Fibroblast of lung (primary cell): ENCODE results near the gene UBA7.

ENCODE experiments used
- EZH2 ChIP-seq: IDR thresholded peaks from 2 replicates; pipeline ENCODE4 v1.5.1; 2012; ENCODE audit warnings: low read length, control low read depth, mild to moderate bottlenecking; ENCODE audit errors: missing control alignments
- TF ChIP-seq, protein P1 (sequence below), 2 donors: IDR thresholded peaks in 1 of 2; conservative IDR thresholded peaks in 1 of 2; 1 replicate in 1 of 2; 2 replicates in 1 of 2; pipeline ENCODE4 v1.5.1; 2011 to 2012; ENCODE audit warnings: low read length in 2 of 2, control low read depth in 1 of 2, inconsistent platforms in 1 of 2, low read depth in 1 of 2, mild to moderate bottlenecking in 1 of 2

DNA sequence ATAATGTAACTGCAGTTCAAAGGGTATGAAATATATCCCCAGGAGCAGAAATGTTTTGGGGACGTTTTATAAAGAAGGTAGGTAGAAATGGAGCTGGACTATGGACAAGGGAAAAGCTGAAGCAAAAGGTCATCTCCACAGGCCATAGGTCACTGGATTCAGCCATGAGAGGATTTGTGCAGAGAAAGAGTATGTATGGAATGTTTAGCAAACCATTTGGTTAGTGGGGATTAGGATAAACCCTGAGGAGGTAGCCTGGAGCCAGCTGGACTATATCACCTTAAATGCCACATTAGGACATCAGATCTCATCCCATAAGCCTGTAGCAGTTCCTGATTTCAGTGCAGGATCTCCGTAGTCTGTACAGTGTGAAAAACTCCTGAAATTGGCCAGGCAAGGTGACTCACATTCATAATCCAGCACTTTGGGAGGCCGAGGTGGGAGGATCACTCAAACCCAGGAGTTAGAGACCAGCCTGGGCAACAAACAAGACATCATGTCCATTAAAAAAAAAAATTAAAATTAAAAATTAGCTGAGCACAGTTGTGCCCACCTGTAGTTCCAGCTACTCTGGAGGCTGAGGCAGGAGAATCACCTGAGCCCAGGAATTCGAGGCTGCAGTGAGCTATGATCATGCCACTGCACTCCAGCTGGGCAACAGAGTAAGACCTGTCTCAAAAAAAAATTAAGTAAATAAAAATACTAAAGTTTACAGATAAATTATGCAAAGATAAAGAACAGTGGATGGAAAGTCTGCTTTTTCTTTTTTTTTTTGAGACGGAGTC is 32.1 kb downstream of the UBA7 start:
- TF ChIP-seq, protein P1, sequence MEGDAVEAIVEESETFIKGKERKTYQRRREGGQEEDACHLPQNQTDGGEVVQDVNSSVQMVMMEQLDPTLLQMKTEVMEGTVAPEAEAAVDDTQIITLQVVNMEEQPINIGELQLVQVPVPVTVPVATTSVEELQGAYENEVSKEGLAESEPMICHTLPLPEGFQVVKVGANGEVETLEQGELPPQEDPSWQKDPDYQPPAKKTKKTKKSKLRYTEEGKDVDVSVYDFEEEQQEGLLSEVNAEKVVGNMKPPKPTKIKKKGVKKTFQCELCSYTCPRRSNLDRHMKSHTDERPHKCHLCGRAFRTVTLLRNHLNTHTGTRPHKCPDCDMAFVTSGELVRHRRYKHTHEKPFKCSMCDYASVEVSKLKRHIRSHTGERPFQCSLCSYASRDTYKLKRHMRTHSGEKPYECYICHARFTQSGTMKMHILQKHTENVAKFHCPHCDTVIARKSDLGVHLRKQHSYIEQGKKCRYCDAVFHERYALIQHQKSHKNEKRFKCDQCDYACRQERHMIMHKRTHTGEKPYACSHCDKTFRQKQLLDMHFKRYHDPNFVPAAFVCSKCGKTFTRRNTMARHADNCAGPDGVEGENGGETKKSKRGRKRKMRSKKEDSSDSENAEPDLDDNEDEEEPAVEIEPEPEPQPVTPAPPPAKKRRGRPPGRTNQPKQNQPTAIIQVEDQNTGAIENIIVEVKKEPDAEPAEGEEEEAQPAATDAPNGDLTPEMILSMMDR (conservative IDR thresholded peaks at IDR 0.05 in 1 of 2, IDR thresholded peaks at IDR 0.05 in 1 of 2; ENCODE audit: low read depth in 1 of 2, low read length in 2 of 2), result no peak
- no peak for TF ChIP-seq EZH2
